ENCODE measurements around the gene CHRNB1.

DNA sequence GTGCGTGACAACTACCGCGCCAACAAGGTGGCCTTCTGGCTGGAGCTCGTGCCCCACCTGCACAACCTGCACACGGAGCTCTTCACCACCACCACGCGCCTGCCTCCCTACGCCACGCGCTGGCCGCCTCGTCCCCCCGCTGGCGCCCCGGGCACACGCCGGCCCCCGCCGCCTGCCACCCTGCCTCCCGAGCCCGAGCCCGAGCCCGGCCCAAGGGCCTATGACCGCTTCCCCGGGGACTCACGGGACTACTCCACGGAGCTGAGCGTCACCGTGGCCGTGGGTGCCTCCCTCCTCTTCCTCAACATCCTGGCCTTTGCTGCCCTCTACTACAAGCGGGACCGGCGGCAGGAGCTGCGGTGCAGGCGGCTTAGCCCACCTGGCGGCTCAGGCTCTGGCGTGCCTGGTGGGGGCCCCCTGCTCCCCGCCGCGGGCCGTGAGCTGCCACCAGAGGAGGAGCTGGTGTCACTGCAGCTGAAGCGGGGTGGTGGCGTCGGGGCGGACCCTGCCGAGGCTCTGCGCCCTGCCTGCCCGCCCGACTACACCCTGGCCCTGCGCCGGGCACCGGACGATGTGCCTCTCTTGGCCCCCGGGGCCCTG, 27.7 kb upstream of the CHRNB1 start:
- TF ChIP-seq, protein P1, sequence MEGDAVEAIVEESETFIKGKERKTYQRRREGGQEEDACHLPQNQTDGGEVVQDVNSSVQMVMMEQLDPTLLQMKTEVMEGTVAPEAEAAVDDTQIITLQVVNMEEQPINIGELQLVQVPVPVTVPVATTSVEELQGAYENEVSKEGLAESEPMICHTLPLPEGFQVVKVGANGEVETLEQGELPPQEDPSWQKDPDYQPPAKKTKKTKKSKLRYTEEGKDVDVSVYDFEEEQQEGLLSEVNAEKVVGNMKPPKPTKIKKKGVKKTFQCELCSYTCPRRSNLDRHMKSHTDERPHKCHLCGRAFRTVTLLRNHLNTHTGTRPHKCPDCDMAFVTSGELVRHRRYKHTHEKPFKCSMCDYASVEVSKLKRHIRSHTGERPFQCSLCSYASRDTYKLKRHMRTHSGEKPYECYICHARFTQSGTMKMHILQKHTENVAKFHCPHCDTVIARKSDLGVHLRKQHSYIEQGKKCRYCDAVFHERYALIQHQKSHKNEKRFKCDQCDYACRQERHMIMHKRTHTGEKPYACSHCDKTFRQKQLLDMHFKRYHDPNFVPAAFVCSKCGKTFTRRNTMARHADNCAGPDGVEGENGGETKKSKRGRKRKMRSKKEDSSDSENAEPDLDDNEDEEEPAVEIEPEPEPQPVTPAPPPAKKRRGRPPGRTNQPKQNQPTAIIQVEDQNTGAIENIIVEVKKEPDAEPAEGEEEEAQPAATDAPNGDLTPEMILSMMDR (IDR thresholded peaks at IDR 0.05), result no peak
- no peak for TF ChIP-seq POLR2A (IDR thresholded peaks at IDR 0.05)

Data from body of pancreas (tissue), 4 donors.